Measurements from ENCODE around the gene IDI2.

The IDI2 gene

GRCh38 chr10:1007583-1007982 lies 18.1 kb downstream of the IDI2 start:
- no peak for DNase-seq (ENCODE audit: low read depth)

GRCh38 chr10:1006573-1006972 lies 19.1 kb downstream of the IDI2 start:
- no peak for DNase-seq (ENCODE audit: low read depth)

- no peak for DNase-seq (ENCODE audit: low read depth)
Observed at GRCh38 chr10:1003884-1004670, 21.6 kb downstream of the IDI2 start.

- no peak for DNase-seq (ENCODE audit: low read depth)
Observed at GRCh38 chr10:1002425-1003006, 23.1 kb downstream of the IDI2 start.

- DNase-seq (ENCODE audit: low read depth), result no peak
Observed at GRCh38 chr10:997266-998022, 28.2 kb downstream of the IDI2 start.

- no peak for DNase-seq (ENCODE audit: low read depth)
Observed at GRCh38 chr10:996031-996430, 29.6 kb downstream of the IDI2 start.

GRCh38 chr10:995559-995926 lies 30.1 kb downstream of the IDI2 start:
- DNase-seq (ENCODE audit: low read depth), result no peak

GRCh38 chr10:994836-995558 lies 30.7 kb downstream of the IDI2 start:
- no peak for DNase-seq (ENCODE audit: low read depth)

GRCh38 chr10:992871-993270 lies 32.8 kb downstream of the IDI2 start:
- peak; percentile 43 for DNase-seq (ENCODE audit: low read depth)

- no peak for DNase-seq (ENCODE audit: low read depth)
Observed at GRCh38 chr10:992467-992866, 33.2 kb downstream of the IDI2 start.

- no peak for DNase-seq (ENCODE audit: low read depth)
Observed at GRCh38 chr10:990808-991207, 34.9 kb downstream of the IDI2 start.

GRCh38 chr10:988667-989545 lies 36.8 kb downstream of the IDI2 start:
- DNase-seq (ENCODE audit: low read depth), result peak; percentile 26

- peak; percentile 97 for DNase-seq (ENCODE audit: low read depth)
Observed at GRCh38 chr10:987870-988666, 37.6 kb downstream of the IDI2 start, which contains the start of gene GTPBP4. TSS of gene GTPBP4 (plus strand) at chr10:988434. CDS start at chr10:988480, 46 bp downstream.

- no peak for DNase-seq (ENCODE audit: low read depth)
Observed at GRCh38 chr10:987620-987869, 38.1 kb downstream of the IDI2 start.

GRCh38 chr10:986881-987619 lies 38.6 kb downstream of the IDI2 start:
- peak; percentile 31 for DNase-seq (ENCODE audit: low read depth)

GRCh38 chr10:986137-986825 lies 39.4 kb downstream of the IDI2 start:
- no peak for DNase-seq (ENCODE audit: low read depth)

- DNase-seq (ENCODE audit: low read depth), result no peak
Observed at GRCh38 chr10:985361-985760, 40.3 kb downstream of the IDI2 start.

- no peak for DNase-seq (ENCODE audit: low read depth)
Observed at GRCh38 chr10:983971-984655, 41.5 kb downstream of the IDI2 start.

GRCh38 chr10:983401-983800 lies 42.3 kb downstream of the IDI2 start:
- DNase-seq (ENCODE audit: low read depth), result no peak
